Measurements from ENCODE around the gene MGAT2. TPM values are rescaled to one million over a fixed set of nuclear protein-coding genes. Genes with fewer than 3 reads are reported as not detected.
"Not testable (repeated sequence)": the region's sequence is repeated elsewhere in the genome, so short reads cannot be mapped to it uniquely, and the experiment has no call there.

The MGAT2 gene
- total RNA-seq, 1 experiment from 2014 or later: 55.4 TPM

DNA sequence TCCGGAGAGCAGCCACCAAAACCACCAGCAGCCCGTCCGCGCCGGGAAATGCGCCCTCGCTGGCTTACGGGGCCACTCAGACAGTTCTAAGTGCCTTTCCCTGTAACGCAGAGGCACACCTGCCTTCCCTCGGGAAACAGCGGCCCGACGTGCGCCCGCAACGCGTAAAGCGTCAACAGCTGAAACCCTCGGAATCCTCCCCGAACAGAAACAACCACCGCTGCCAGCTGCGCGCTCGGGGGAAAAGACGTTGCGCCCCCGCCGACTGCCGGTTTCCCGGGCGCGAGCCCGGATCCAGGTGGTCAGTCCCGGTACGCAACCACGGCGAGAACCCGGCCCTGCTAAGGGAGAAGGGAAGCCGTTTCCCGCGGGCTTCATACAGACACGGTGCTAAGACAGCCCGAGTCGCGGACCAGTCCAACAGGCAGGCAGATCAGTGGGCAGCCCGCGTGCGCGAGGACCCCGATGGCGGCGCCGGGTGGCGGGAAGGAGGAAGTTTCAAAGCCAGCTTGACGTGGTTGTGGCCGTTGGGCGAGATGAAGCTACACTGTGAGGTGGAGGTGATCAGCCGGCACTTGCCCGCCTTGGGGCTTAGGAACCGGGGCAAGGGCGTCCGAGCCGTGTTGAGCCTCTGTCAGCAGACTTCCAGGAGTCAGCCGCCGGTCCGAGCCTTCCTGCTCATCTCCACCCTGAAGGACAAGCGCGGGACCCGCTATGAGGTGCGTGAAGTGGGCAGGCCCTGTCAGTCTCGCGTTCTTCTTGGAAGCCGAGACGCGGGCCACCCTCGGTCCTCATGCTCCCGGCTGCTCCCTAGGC, 21.9 kb upstream of the MGAT2 start, which contains the start of gene LRR1:
LRR1 (plus strand) TSS at position 456 of the 816 bp plus-strand sequence; CDS start at position 537, 81 bp downstream.
- peak; percentile 88 for DNase-seq (ENCODE audit: low read depth)
- in situ Hi-C loops (cut with HindIII; ENCODE audit: low pct_unique_long_range_greater_than_20kb, low sequenced_read_pairs): no loop called here

DNA sequence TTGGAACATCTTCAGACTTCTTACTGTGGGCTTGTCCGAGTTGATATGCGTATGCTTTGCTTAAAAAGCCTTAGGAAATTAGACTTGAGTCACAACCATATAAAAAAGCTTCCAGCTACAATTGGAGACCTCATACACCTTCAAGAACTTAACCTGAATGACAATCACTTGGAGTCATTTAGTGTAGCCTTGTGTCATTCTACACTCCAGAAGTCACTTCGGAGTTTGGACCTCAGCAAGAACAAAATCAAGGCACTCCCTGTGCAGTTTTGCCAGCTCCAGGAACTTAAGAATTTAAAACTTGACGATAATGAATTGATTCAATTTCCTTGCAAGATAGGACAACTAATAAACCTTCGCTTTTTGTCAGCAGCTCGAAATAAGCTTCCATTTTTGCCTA, 13.0 kb upstream of the MGAT2 start:
- in situ Hi-C loops (cut with HindIII; ENCODE audit: low pct_unique_long_range_greater_than_20kb, low sequenced_read_pairs): no loop called here
- DNase-seq (ENCODE audit: low read depth): no peak

DNA sequence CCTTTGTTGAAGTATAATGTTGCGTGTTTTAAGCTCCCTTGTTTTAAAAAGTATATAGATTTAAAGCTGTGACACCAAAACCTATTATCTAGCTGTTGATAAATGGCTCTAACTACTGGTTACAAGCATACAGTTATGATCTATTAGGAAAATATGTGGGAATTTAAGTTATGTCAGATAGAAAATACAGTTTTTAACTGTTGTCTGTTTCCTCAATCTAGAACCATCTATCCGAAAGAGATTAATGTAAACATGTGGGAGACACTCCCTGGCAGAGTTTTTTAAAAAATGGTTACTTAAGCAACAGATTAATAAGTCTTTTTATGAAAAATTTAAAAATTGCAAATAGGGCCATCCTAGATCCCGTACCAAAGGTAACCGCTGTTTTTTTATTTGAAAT, 8.3 kb upstream of the MGAT2 start:
- no peak for DNase-seq (ENCODE audit: low read depth)
- in situ Hi-C loops (cut with HindIII; ENCODE audit: low pct_unique_long_range_greater_than_20kb, low sequenced_read_pairs): no loop called here

DNA sequence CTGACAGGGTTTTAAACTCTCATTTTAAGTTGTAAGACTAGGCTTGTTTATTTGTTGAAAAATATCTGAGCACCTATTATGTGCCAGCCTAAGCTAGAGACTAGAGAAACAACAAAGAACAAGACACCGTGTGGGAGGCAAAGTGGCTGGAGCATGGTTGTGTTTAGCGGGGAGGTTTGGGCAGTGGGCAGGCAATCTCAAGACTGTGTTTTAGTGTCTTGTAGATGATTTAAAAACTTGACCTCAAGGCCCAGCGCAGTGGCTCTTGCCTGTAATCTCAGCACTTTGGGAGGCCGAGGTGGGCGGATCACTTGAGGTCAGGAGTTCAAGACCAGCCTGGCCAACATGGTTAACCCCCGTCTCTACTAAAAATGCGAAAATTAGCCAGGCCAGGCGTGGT, 7.9 kb upstream of the MGAT2 start:
- in situ Hi-C loops (cut with HindIII; ENCODE audit: low pct_unique_long_range_greater_than_20kb, low sequenced_read_pairs): no loop called here
- DNase-seq (ENCODE audit: low read depth): no peak

DNA sequence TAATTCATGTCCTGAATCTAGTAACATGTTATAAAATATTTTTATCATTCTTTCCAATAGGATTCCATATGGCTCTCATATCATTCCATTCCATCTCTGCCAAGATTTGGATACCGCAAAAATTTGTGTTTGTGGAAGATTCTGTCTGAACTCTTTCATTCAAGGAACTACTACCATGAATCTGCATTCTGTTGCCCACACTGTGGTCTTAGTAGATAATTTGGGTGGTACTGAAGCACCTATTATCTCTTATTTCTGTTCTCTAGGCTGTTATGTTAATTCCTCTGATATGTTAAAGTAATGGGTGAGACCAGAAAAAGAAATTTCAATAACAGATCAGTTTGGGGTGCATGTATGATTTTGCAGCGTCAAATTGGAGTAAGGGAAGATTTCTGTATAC, 6.4 kb upstream of the MGAT2 start:
- in situ Hi-C loops (cut with HindIII; ENCODE audit: low pct_unique_long_range_greater_than_20kb, low sequenced_read_pairs): no loop called here
- DNase-seq (ENCODE audit: low read depth): no peak

DNA sequence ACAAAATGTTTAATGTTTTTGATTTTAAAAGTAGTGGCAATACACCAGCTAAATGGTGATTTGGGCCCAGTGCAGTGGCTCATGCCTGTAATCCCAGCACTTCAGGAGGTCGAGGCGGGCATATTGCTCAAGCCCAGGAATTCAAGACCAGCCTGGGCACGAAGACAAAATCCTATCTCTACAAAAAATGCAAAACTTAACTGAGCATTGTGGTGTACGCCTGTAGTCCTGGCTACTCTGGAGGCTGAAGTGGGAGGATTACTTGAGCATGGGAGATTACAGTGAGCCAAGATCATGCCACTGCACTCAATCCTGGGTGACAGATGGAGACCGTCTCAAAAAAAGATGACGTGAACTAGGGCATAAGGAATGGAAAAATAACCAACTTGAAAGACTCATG, 4.8 kb upstream of the MGAT2 start:
- in situ Hi-C loops (cut with HindIII; ENCODE audit: low pct_unique_long_range_greater_than_20kb, low sequenced_read_pairs): no loop called here
- DNase-seq (ENCODE audit: low read depth): no peak

DNA sequence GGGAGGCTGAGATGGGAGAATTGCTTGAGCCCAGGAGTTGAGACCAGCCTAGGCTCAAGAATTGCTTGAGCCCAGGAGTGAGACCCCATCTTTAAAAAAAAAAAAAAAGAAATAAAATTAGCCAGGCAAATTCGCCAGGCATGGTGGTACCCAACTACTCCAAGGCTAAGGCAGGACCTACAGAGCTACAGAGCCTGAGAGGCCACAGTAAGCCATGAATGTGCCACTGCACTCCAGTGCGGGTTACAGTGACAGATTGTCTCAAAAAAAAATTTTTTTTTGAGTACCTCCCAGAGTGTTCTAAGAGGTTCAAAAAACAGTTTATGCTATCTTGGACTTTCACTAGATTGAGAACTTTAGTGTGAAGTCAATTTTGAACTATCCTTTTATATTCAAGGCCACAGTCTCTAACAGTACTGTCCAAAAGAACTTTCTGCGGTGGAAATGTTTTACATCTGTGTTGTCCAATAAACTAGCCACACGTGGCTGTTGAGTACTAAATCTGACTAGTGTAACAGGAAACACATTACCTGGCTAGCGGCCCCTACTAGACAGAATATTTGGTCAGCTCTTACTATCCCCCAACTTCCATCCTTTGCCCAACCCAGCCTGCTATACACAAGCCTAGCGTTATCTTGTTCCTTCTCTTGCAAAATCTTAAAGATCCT, 2.6 kb upstream of the MGAT2 start:
- in situ Hi-C loops (cut with HindIII; ENCODE audit: low pct_unique_long_range_greater_than_20kb, low sequenced_read_pairs): no loop called here
- DNase-seq (ENCODE audit: low read depth): no peak

DNA sequence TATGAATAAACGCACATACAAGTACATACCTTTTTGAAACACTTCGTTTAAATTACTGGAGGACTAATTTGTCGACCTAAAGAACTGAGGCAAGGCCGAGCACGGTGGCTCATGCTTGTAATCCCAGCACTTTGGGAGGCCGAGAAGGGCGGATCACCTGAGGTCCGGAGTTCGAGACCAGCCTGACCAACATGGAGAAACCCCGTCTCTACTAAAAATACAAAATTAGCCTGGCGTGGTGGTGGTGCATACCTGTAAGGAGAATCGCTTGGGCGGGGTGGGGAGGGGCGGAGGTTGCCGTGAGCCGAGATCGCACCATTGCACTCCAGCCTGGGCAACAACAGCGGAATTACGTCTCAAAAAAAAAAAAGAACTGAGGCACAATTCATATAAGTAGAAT, 1.3 kb upstream of the MGAT2 start:
- in situ Hi-C loops (cut with HindIII; ENCODE audit: low pct_unique_long_range_greater_than_20kb, low sequenced_read_pairs); DNase-seq (ENCODE audit: low read depth): not testable (repeated sequence)

DNA sequence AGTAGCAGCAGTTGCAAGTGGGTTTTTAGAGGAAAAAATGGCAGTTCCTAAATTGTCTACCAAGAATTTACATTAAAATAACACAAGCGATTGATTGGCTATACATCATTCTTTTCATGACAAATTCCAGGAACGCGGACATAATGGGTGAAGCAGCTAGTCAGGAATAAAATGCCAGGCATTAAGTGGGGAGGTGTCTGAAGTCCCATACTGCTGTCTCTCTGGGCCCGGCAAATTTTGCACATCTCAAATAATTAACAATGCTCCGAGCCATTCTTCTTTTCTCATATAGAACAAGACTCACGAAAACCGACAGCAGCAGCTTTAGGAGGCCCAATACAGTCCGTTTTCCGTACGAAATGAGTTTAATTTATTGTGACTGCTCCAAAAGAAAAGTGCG, 869 bp upstream of the MGAT2 start:
- in situ Hi-C loops (cut with HindIII; ENCODE audit: low pct_unique_long_range_greater_than_20kb, low sequenced_read_pairs): no loop called here
- no peak for DNase-seq (ENCODE audit: low read depth)

DNA sequence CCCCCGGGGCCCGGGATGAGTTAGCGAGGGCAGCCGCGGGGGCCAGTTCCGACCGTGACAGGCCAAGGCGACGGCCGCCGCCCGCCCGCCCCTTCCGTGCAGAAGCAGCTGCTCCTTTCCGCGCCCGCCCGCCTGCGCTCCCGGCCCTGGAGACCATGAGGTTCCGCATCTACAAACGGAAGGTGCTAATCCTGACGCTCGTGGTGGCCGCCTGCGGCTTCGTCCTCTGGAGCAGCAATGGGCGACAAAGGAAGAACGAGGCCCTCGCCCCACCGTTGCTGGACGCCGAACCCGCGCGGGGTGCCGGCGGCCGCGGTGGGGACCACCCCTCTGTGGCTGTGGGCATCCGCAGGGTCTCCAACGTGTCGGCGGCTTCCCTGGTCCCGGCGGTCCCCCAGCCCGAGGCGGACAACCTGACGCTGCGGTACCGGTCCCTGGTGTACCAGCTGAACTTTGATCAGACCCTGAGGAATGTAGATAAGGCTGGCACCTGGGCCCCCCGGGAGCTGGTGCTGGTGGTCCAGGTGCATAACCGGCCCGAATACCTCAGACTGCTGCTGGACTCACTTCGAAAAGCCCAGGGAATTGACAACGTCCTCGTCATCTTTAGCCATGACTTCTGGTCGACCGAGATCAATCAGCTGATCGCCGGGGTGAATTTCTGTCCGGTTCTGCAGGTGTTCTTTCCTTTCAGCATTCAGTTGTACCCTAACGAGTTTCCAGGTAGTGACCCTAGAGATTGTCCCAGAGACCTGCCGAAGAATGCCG, 699 bp downstream of the MGAT2 start:
- no peak for DNase-seq (ENCODE audit: low read depth)

DNA sequence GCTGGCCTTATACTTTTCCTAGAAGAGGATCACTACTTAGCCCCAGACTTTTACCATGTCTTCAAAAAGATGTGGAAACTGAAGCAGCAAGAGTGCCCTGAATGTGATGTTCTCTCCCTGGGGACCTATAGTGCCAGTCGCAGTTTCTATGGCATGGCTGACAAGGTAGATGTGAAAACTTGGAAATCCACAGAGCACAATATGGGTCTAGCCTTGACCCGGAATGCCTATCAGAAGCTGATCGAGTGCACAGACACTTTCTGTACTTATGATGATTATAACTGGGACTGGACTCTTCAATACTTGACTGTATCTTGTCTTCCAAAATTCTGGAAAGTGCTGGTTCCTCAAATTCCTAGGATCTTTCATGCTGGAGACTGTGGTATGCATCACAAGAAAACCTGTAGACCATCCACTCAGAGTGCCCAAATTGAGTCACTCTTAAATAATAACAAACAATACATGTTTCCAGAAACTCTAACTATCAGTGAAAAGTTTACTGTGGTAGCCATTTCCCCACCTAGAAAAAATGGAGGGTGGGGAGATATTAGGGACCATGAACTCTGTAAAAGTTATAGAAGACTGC, 1.5 kb downstream of the MGAT2 start:
- DNase-seq (ENCODE audit: low read depth): no peak
- in situ Hi-C loops (cut with HindIII; ENCODE audit: low pct_unique_long_range_greater_than_20kb, low sequenced_read_pairs): no loop called here

More for the DNA sequence above, 699 bp downstream of the MGAT2 start:
- in situ Hi-C loops (cut with HindIII; ENCODE audit: low pct_unique_long_range_greater_than_20kb, low sequenced_read_pairs): no loop called here

DNA sequence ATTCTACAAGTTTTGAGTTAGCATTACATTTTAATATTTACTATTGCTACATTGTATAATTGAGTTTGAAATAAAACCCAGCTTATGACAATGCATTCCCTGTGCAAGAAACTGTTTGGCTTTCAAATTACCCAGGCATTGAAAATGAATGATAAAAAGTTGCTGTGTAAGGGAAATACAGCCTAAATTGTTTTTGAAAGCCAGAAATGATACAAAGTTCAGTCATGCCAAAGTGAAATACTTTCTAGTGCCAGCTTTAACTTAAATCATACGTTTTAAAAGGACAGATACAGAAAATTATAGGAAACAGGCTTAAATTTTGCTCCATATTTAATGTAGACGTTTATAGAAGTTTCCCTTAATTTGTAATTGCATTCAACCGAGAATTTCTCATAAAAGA, 2.8 kb downstream of the MGAT2 start:
- no peak for DNase-seq (ENCODE audit: low read depth)
- in situ Hi-C loops (cut with HindIII; ENCODE audit: low pct_unique_long_range_greater_than_20kb, low sequenced_read_pairs): no loop called here

DNA sequence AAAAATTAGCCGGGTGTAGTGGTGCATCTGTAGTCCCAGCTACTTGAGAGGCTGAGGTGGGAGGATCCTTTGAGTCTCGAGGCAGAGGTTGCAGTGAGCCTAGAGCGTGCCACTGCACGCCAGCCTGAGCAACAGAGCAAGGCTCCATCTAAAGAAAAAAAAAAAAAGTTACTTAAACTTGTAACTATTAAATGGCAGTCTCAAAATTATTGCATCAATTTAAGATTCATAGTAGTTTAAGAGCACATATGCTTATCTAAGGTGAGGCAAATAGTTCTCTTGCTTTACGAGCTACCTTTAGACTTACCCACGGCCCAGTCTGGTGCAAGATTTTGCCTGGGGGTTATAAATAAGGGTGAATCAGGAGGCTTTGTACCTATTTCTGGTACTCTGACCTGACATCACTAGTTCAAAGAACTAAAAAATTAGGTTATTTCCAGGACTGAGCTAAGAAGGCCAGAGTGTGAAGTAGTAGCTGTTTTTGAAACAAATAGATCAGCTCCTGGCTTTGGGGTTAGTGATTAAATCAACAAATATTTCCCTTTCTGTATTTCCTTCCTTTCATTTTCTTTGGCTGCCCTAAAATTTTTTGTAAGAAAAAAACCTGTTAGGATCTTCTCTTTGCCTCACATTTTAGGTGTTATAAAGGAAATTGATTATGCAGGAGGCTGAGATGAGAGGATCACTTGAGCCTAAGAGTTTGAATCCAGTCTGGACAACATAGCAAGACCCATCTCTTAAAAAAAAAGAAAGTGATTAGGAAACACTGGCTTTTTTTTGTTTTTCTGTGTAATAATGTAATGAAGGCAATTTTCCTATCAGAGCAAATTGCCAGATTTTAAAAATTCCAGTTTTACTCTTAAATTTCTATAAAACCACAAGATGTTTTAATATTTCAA, 3.6 kb downstream of the MGAT2 start:
- in situ Hi-C loops (cut with HindIII; ENCODE audit: low pct_unique_long_range_greater_than_20kb, low sequenced_read_pairs): no loop called here
- DNase-seq (ENCODE audit: low read depth): no peak

DNA sequence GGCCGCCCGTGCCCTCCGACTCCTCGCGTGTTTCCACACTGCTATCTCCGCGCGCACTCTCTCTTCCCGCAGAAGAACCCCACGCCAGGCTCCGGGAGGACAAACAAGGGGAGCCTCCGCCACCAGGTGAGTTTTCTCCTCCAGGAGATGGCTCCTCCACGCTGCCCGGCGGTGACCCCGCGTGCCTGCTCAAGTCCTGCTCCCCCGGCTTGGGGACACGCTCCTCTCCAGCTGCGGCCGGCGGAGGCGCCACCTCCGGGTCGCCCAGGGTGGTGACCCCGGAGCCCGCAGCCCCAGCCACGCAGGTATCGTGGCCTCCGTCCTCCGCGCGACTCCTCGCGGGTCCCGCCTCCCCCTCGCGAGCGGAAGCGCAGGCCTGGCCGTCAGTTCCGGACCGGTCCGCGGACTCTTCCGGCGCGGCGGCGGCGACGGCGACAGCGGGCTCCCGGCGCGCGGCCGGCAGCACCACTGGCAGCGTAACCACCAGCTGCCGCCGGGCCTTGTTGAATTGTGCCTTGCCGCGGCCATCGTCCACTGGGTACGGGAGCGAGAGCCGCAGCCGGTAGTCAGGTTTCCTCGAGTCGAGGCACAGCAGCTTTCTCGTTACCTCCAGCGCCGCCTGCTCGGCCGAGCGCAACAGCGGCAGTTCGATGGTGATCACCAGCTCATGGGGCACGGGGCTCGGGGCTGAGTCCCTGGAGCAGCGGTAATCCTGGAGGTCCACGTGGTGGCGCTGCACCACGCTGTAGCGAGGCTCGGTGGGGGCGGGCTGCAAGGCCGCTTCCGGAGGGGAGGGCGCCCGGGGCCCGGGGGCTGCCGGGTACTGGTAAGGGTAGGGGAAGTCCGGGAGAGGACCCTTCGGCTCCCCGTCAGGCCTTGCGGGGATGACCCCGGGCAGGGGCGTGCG, 13.3 kb downstream of the MGAT2 start:
- in situ Hi-C loops (cut with HindIII; ENCODE audit: low pct_unique_long_range_greater_than_20kb, low sequenced_read_pairs): no loop called here
- peak; percentile 90 for DNase-seq (ENCODE audit: low read depth)

DNA sequence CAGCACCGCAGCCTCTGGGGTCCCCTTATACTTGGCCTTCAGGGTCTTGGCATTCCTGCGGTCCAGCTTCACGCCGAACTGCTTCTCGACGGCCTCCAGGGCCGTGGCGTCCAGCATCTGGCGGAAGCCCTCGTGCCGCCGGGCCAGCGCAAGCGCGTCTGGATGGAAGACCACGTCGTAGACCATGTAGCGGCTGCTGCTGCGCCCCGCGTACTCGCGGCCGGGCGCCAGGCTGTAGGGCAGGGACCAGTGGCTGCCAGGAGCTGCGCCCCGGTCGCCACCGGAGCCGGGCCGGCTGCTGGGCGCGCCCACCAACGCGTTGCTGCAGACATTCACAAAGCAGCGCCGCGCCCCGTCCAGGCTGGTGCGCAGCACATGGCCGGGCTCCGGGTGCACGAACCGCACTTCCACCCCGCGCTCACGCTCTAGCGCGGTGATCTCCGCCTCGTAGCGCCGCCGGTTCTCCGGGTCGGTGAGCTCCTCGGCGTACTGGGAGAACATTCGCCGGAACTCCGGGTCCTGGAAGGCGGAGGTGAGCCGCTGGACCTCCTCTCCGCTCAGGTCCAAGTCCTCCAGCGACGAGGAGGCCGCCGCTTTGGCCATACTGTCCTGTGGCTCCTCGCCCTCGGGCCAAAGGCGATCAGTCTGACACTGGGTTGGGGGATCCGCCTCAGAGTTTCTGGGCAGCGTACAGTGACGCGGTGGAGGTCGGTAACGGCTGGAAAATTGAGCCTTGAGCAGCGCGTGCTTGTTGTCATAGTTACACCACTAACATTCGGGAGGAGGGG, 14.1 kb downstream of the MGAT2 start, which contains the start of gene DNAAF2:
DNAAF2 (minus strand) TSS at position 698 of the 788 bp plus-strand sequence; CDS start at position 603, 95 bp downstream.
- peak; percentile 86 for DNase-seq (ENCODE audit: low read depth)
- in situ Hi-C loops (cut with HindIII; ENCODE audit: low pct_unique_long_range_greater_than_20kb, low sequenced_read_pairs): no loop called here

DNA sequence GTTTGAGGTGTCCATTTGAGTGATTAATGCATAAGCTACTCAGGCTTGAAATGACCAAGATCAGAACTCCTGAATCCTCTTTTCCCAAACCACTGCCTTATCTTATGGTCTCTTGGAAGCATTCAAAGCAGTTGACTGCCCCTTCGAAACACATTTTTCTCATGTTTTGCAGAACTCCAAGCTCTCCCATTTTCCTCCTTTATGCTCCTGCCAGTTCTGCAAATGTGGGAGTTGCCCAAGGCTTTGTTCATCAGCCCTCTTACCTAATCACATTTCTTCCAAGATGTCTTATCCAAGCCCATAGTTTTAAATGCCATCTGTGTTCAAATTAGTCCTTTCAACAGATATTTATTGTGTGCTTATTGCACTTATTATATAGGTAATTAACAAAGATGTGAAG, 16.3 kb downstream of the MGAT2 start:
- DNase-seq (ENCODE audit: low read depth): no peak
- in situ Hi-C loops (cut with HindIII; ENCODE audit: low pct_unique_long_range_greater_than_20kb, low sequenced_read_pairs): no loop called here

Measured in Caki2 (cell line).